K562 (cell line): ENCODE measurements around the gene TRRAP. TPM values are rescaled to one million over a fixed set of nuclear protein-coding genes. Genes with fewer than 3 reads are reported as not detected.

ENCODE experiments used
- ATAC-seq: fragments of 200-7000 bp; cut with Tn5 transposase; 3 replicates; pipeline ENCODE4 v1.9.1; 2020; ENCODE audit warnings: moderate library complexity
- BruUV-seq: library from RNA; stranded (reverse); fragments of 400-500 nt; replicated peaks from 2 replicates; lab custom pipeline; 2021; lab: Mats Ljungman, UMichigan
- CTCF ChIA-PET: fragments of 300-600 bp; formaldehyde crosslinking; extraction: SDS; loops from one replicate; lab custom pipeline; 2021; ENCODE audit warnings: low intra/inter-chr PET ratio; lab: Yijun Ruan, JAX
- POLR2A ChIA-PET: fragments of 300-600, 350-650 bp; sonication (Branson Sonifier 250); formaldehyde crosslinking; extraction: SDS; loops from one replicate; lab custom pipeline; 2021; ENCODE audit warnings: antibody characterized with exemption, inconsistent platforms; lab: Yijun Ruan, JAX
- DNase-seq, 4 experiments: peaks; one replicate each; pipeline versions ENCODE4 v3.0.0 to v3.0.0-alpha.2; 2011 to 2018; ENCODE audit warnings: low spot score in 3 of 4, mixed read lengths in 3 of 4; ENCODE audit errors: extremely low read depth in 1 of 4
- FAIRE-seq: peaks from 2 replicates; lab custom pipeline; 2011; peaks lifted over from hg19 to GRCh38; lab: Jason Lieb, UNC
- H2AFZ ChIP-seq: 2 replicates; pipeline ENCODE4 v1.6.0; 2011; ENCODE audit warnings: low read depth, low read length, control low read depth, inconsistent platforms
- H3K27ac ChIP-seq: fragments of 200-600 bp; 3 replicates; pipeline ENCODE4 v1.8.0; 2011; ENCODE audit warnings: low read depth, mild to moderate bottlenecking, control low read depth, inconsistent platforms, low read length, moderate library complexity, mixed read lengths; ENCODE audit errors: extremely low read depth
- H3K27me3 ChIP-seq, 2 experiments: fragments of 300-600 bp in 1 of 2; 2 replicates in 1 of 2; 3 replicates in 1 of 2; pipeline versions ENCODE4 v1.6.0 to v1.8.0; 2011; ENCODE audit warnings: inconsistent platforms in 2 of 2, low read length in 2 of 2, mild to moderate bottlenecking in 1 of 2, mixed read lengths in 1 of 2, moderate library complexity in 1 of 2; ENCODE audit not compliant: control insufficient read depth in 2 of 2, insufficient read depth in 2 of 2
- H3K36me3 ChIP-seq: fragments of 300-600 bp; 3 replicates; pipeline ENCODE4 v1.8.0; 2011; ENCODE audit warnings: mild to moderate bottlenecking, low read length, inconsistent platforms; ENCODE audit not compliant: control insufficient read depth, insufficient read depth
- H3K4me1 ChIP-seq, 2 experiments: fragments of 200-600 bp in 1 of 2; replicated peaks in 1 of 2; 2 replicates in 1 of 2; 3 replicates in 1 of 2; pipeline versions ENCODE4 v1.5.1 to v1.8.0; 2011; ENCODE audit warnings: inconsistent platforms in 2 of 2, low read length in 2 of 2, mild to moderate bottlenecking in 1 of 2, mixed read lengths in 1 of 2, moderate library complexity in 1 of 2; ENCODE audit not compliant: control insufficient read depth in 2 of 2, insufficient read depth in 2 of 2
- H3K4me2 ChIP-seq: 2 replicates; pipeline ENCODE4 v1.6.1; 2011; ENCODE audit warnings: low read length, control low read depth, inconsistent platforms, mixed read lengths; ENCODE audit not compliant: insufficient read depth
- H3K4me3 ChIP-seq: fragments of 200-600 bp; sonication (generic), shearing (Covaris generic); 2 replicates; pipeline ENCODE4 v1.5.1; 2016; ENCODE audit warnings: control low read depth, inconsistent platforms
- H3K79me2 ChIP-seq: fragments of 200-600 bp; 3 replicates; pipeline ENCODE4 v1.8.0; 2011; ENCODE audit warnings: low read length, inconsistent platforms; ENCODE audit not compliant: control insufficient read depth, insufficient read depth
- H3K9ac ChIP-seq, 2 experiments: 2 replicates each; pipeline versions ENCODE4 v1.6.0 to v1.6.1; 2011; ENCODE audit warnings: low read depth in 2 of 2, low read length in 2 of 2, control low read depth in 1 of 2, inconsistent platforms in 1 of 2, mild to moderate bottlenecking in 1 of 2, mixed read lengths in 1 of 2; ENCODE audit not compliant: insufficient read depth in 1 of 2
- H3K9me1 ChIP-seq: one replicate; pipeline ENCODE4 v1.6.0; 2011; ENCODE audit warnings: inconsistent platforms, mild to moderate bottlenecking, low read length, moderate library complexity; ENCODE audit not compliant: control insufficient read depth, insufficient read depth
- H3K9me3 ChIP-seq: replicated peaks from 2 replicates; pipeline ENCODE4 v1.5.1; 2011; ENCODE audit warnings: low read depth, low read length, inconsistent platforms; ENCODE audit not compliant: control insufficient read depth, insufficient read depth
- H4K20me1 ChIP-seq: replicated peaks from 2 replicates; pipeline ENCODE4 v1.6.1; 2011; ENCODE audit warnings: low read length, inconsistent platforms, mixed read lengths; ENCODE audit not compliant: control insufficient read depth, insufficient read depth
- CBX8 ChIP-seq: fragments of 200-600 bp; sonication (generic); IDR thresholded peaks from 2 replicates; pipeline ENCODE4 v1.6.1; 2012; ENCODE audit warnings: borderline replicate concordance, mixed run types, low read depth, mild to moderate bottlenecking, moderate library complexity, mixed read lengths, low read length, control low read depth, inconsistent platforms; ENCODE audit not compliant: poor library complexity, severe bottlenecking; ENCODE audit errors: extremely low read depth
- CCAR2 ChIP-seq: fragments of 200-400 bp; formaldehyde crosslinking; IDR thresholded peaks from 2 replicates; pipeline ENCODE4 v1.6.1; 2017; ENCODE audit warnings: mild to moderate bottlenecking, low read depth, low read length
- EGR1 ChIP-seq: fragments of 450-650 bp; conservative IDR thresholded peaks from 2 replicates; pipeline ENCODE4 v1.6.1; 2017; ENCODE audit warnings: mild to moderate bottlenecking
- HCFC1 ChIP-seq: IDR thresholded peaks from 2 replicates; pipeline ENCODE4 v1.6.1; 2012; ENCODE audit warnings: low read depth, low read length, improper control_type of control experiment
- KAT7 ChIP-seq: sonication (generic); formaldehyde crosslinking; IDR thresholded peaks from 2 replicates; pipeline ENCODE4 v1.8.0; 2022; ENCODE audit warnings: missing genetic modification reagents, mild to moderate bottlenecking, borderline replicate concordance
- MYBL2 ChIP-seq, 2 experiments: fragments of 450-650 bp in 1 of 2; sonication (generic) in 1 of 2; formaldehyde crosslinking in 1 of 2; IDR thresholded peaks; 2 replicates each; pipeline versions ENCODE4 v1.6.1 to v1.8.1; 2017 to 2022; ENCODE audit warnings: borderline replicate concordance in 1 of 2, inconsistent platforms in 1 of 2, low read depth in 1 of 2, mild to moderate bottlenecking in 1 of 2, missing genetic modification reagents in 1 of 2, moderate library complexity in 1 of 2
- RFX1 ChIP-seq: fragments of 450-650 bp; IDR thresholded peaks from 2 replicates; pipeline ENCODE4 v1.6.1; 2016; ENCODE audit warnings: mild to moderate bottlenecking, moderate library complexity
- RHOXF2B ChIP-seq: fragments of 250-450 bp; sonication (Bioruptor Pico); conservative IDR thresholded peaks from 2 replicates; pipeline ENCODE4 v1.5.1; 2021
- RNF219 ChIP-seq: fragments of 250-450 bp; sonication (Bioruptor Pico); IDR thresholded peaks from 2 replicates; pipeline ENCODE4 v1.5.0; 2022; ENCODE audit warnings: mild to moderate bottlenecking
- ZNF277 ChIP-seq: fragments of 250-450 bp; sonication (Bioruptor Pico); IDR thresholded peaks from 2 replicates; pipeline ENCODE4 v1.8.0; 2022; ENCODE audit warnings: inconsistent platforms, mild to moderate bottlenecking, moderate library complexity, borderline replicate concordance
- ZNF316 ChIP-seq: fragments of 450-650 bp; IDR thresholded peaks from 2 replicates; pipeline ENCODE4 v1.6.1; 2016
- WGBS: fragments of 100-300 bp; shearing (Covaris generic); methylation state at CpG from one replicate; pipeline ENCODE4 v1.1.6; 2016; ENCODE audit warnings: low coverage, mixed read lengths; ENCODE audit not compliant: insufficient coverage; ENCODE audit errors: missing lambda C conversion rate; 5-methylcytosine and 5-hydroxymethylcytosine counted together
- in situ Hi-C: fragments of 300-500 bp; cut with MboI; formaldehyde crosslinking; loops from 4 replicates; pipeline ENCODE4 v1.15.0; 2018; ENCODE audit warnings: inconsistent platforms, mixed read lengths
- intact Hi-C: fragments of 100-400 bp; cut with micrococcal nuclease; formaldehyde crosslinking; loops from 2 replicates; pipeline ENCODE4 v1.14.2; 2022
- polyA plus RNA-seq, 8 experiments: library from polyadenylated mRNA; depleted of rRNA in 4 of 8; stranded (reverse) in 5 of 8; unstranded in 3 of 8; fragments of >200 nt; fragmentation: Nextera tagmentation in 2 of 8; fragmentation: Illumina TruSeq in 1 of 8; extraction: Ambion mirVana in 2 of 8; extraction: Trizol in 1 of 8; gene quantifications; 2 replicates each; pipeline versions ENCODE4 v1.2.1 to v1.2.3, GENCODE V29; 2011 to 2014; ENCODE audit warnings: inconsistent platforms in 1 of 8, missing spikeins in 1 of 8
- total RNA-seq, 7 experiments: library from RNA; depleted of rRNA in 6 of 7; stranded (reverse); fragments of >200 nt in 6 of 7; fragmentation: Illumina TruSeq in 2 of 7; extraction: Trizol in 2 of 7; gene quantifications; 2 replicates each; pipeline versions ENCODE4 v1.2.1 to v1.2.3, GENCODE V29; 2011 to 2021; ENCODE audit warnings: low replicate concordance in 1 of 7

TRRAP gene
- total and polyA plus RNA-seq, 9 of the 15 experiments (the other 6 are each of a cell fraction or from before 2014, with no cell fraction given) = 1.3 to 47.2 (median 9.7) TPM

GRCh38 chr7:98840096-98840495 is 38.2 kb upstream of the TRRAP start:
- no TSS peak for BruUV-seq
- H4K20me1 ChIP-seq = 0 out of 2 replicates have a peak, but pooled peaks cover 9% of the 10 kb centered on the region
- DNase-seq = no peak
- WGBS = under 1% methylated on average over 11 of the region's 11 CpGs
- intact Hi-C loops = no loop called here
- peaks cover 0 to 3% of the 10 kb centered on the region in 2 experiments; a peak in 2 of 5 replicates for H3K4me1 ChIP-seq
- H3K79me2 ChIP-seq = no peaks in the 10 kb centered on the region
- POLR2A ChIA-PET = interaction anchor here (0.5 to 1.2 kb wide), 3 partner anchors 13 to 371 kb away, joined by 3 to 6 read pairs (median 4); no protein-coding TSS in a partner anchor
- CTCF ChIA-PET = interaction anchor here (1.4 to 1.6 kb wide), 2 partner anchors 85 to 107 kb away, joined by 5 to 7 read pairs; no protein-coding TSS in a partner anchor
- in situ Hi-C loops = loop anchor here (5.0 kb wide), 3 partner anchors 93 to 543 kb away; no protein-coding TSS in a partner anchor
- no peak for ATAC-seq
- no peaks in the 10 kb centered on the region for H3K9me1 ChIP-seq
- no peak for FAIRE-seq
- TF ChIP-seq RHOXF2B (no peak), HCFC1 (no peak), RFX1 (no peak), KAT7 (CRISPR knock-in tag) (no peak)
- H3K4me3 ChIP-seq = no peak overlapping the region
- H3K4me2 ChIP-seq = no peak overlapping the region
- H2AFZ ChIP-seq = no peak overlapping the region
- H3K27ac ChIP-seq = no peak overlapping the region
- H3K36me3 ChIP-seq = no peaks in the 10 kb centered on the region
- H3K9ac ChIP-seq = no peak overlapping the region
- H3K27me3 ChIP-seq = peaks cover 13 to 47% of the 10 kb centered on the region in 2 experiments; a peak in 4 of 5 replicates
- H3K9me3 ChIP-seq = no peaks in the 10 kb centered on the region

GRCh38 chr7:98840722-98841121 is 37.6 kb upstream of the TRRAP start:
- DNase-seq (no peak), FAIRE-seq (no peak), ATAC-seq (no peak)
- Histone ChIP-seq H3K27me3 (peaks cover 13 to 45% of the 10 kb centered on the region in 2 experiments; a peak in 4 of 5 replicates), H3K36me3 (no peaks in the 10 kb centered on the region), H3K4me2 (no peak overlapping the region), H3K79me2 (no peaks in the 10 kb centered on the region), H3K4me1 (peaks cover 0 to 3% of the 10 kb centered on the region in 2 experiments; a peak in 2 of 5 replicates), H3K27ac (no peak overlapping the region), H3K4me3 (no peak overlapping the region), H4K20me1 (0 out of 2 replicates have a peak, but pooled peaks cover 9% of the 10 kb centered on the region), H2AFZ (no peak overlapping the region), H3K9me1 (no peaks in the 10 kb centered on the region), H3K9ac (no peak overlapping the region), H3K9me3 (no peaks in the 10 kb centered on the region)
- ChIA-PET POLR2A (interaction anchor here (0.5 to 1.2 kb wide), 3 partner anchors 13 to 372 kb away, joined by 3 to 6 read pairs (median 4); no protein-coding TSS in a partner anchor), CTCF (interaction anchor here (0.6 to 2.1 kb wide), 6 partner anchors 85 to 419 kb away, joined by 3 to 37 read pairs (median 4); no protein-coding TSS in a partner anchor)
- intact Hi-C loops = loop anchor here (1.0 kb wide), 1 partner anchor 407 kb away; no protein-coding TSS in a partner anchor
- in situ Hi-C loops = loop anchor here (5.0 kb wide), 3 partner anchors 93 to 543 kb away; no protein-coding TSS in a partner anchor
- BruUV-seq = no TSS peak
- TF ChIP-seq CBX8 = no peak
- TF ChIP-seq ZNF277 (CRISPR knock-in tag) = no peak
- no peak for TF ChIP-seq RNF219 (CRISPR knock-in tag)
- no peak for TF ChIP-seq CCAR2
- no peak for TF ChIP-seq MYBL2 (IDR thresholded peaks at IDR 0.05; ENCODE audit: low read depth)
- TF ChIP-seq MYBL2 (CRISPR knock-in tag; IDR thresholded peaks at IDR 0.05; ENCODE audit: borderline replicate concordance) = no peak
- no peak for TF ChIP-seq EGR1
- peak; percentile 34; the same call in 1 of the 2 replicates for TF ChIP-seq ZNF316
- 0% methylated on average over 4 of the region's 4 CpGs for WGBS
